ENCODE results near the gene ZNF331. TPM values are rescaled to one million over a fixed set of nuclear protein-coding genes. Genes with fewer than 3 reads are reported as not detected.
A peak's percentile ranks its signal among the peaks of the same experiment; 100 is the strongest.
"Not testable (repeated sequence)": the region's sequence is repeated elsewhere in the genome, so short reads cannot be mapped to it uniquely, and the experiment has no call there.

ZNF331 gene
- total and polyA plus RNA-seq, 8 donors = 2.9 to 67.2 (median 12.6) TPM

- 56 to 74% (median 62%) methylated on average over 5 of the region's 5 CpGs for WGBS, 5 donors
- peaks cover 0 to 31% (median 0%) of the 10 kb centered on the region in 3 donors for H3K27me3 ChIP-seq
- no peaks in the 10 kb centered on the region for H3K9me3 ChIP-seq
- no peaks in the 10 kb centered on the region for H3K36me3 ChIP-seq
- H3K27ac ChIP-seq = no peak overlapping the region
- TF ChIP-seq, protein P1, sequence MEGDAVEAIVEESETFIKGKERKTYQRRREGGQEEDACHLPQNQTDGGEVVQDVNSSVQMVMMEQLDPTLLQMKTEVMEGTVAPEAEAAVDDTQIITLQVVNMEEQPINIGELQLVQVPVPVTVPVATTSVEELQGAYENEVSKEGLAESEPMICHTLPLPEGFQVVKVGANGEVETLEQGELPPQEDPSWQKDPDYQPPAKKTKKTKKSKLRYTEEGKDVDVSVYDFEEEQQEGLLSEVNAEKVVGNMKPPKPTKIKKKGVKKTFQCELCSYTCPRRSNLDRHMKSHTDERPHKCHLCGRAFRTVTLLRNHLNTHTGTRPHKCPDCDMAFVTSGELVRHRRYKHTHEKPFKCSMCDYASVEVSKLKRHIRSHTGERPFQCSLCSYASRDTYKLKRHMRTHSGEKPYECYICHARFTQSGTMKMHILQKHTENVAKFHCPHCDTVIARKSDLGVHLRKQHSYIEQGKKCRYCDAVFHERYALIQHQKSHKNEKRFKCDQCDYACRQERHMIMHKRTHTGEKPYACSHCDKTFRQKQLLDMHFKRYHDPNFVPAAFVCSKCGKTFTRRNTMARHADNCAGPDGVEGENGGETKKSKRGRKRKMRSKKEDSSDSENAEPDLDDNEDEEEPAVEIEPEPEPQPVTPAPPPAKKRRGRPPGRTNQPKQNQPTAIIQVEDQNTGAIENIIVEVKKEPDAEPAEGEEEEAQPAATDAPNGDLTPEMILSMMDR (IDR thresholded peaks at IDR 0.05) = no peak
- intact Hi-C loops (cut with DNase I; ENCODE audit: low total_unique reads) = loop anchor here (10.0 kb wide), 2 partner anchors 75 to 315 kb away; partner anchors contain the start of genes ZNF665 and ZNF761
- H3K4me3 ChIP-seq = no peak overlapping the region
- H3K4me1 ChIP-seq = no peaks in the 10 kb centered on the region
- DNase-seq = no peak
These were observed 28.1 kb upstream of the ZNF331 start for GRCh38 chr19:53509845-53510244.

GRCh38 chr19:53511357-53511756 is 26.6 kb upstream of the ZNF331 start:
- intact Hi-C loops (cut with DNase I; ENCODE audit: low total_unique reads) = loop anchor here (10.0 kb wide), 2 partner anchors 77 to 317 kb away; partner anchors contain the start of genes ZNF665 and ZNF761
- Histone ChIP-seq H3K27me3 (peaks cover 0 to 21% (median 0%) of the 10 kb centered on the region in 3 donors), H3K4me3 (no peak overlapping the region), H3K36me3 (no peaks in the 10 kb centered on the region), H3K4me1 (no peaks in the 10 kb centered on the region), H3K27ac (no peak overlapping the region), H3K9me3 (no peaks in the 10 kb centered on the region)
- DNase-seq = no peak
- WGBS, 5 donors = 88 to 95% (median 91%) methylated on average over 2 of the region's 2 CpGs
- no peak for TF ChIP-seq EP300 (IDR thresholded peaks at IDR 0.05)
- TF ChIP-seq POLR2A (IDR thresholded peaks at IDR 0.05) = no peak
- TF ChIP-seq, protein P1 (IDR thresholded peaks at IDR 0.05) = no peak
- no peak for TF ChIP-seq POLR2AphosphoS5 (IDR thresholded peaks at IDR 0.05)

DNA sequence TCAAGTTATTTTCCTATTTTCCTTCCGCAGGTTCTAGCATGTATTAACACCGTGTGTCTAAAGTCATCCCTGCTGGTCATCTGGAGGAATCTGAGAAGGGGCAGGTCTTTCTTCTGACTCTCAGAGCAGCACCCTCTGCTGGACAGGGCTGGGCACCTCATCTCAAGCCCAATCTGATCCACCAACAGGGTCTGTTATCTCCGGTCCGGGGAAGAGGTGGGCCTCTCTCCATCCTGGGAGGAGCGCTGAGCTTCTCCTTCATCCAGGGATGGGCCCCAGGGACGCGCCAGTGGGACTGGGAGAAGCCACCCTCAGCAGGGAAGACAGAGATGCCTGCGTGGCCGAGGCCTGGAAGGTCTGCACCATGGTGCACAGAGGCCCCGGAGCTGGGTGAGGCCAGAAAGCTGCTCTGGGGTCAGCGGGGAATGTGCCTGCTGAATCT is 26.0 kb upstream of the ZNF331 start:
- H3K4me3 ChIP-seq = no peak overlapping the region
- H3K27me3 ChIP-seq = peaks cover 0 to 16% (median 0%) of the 10 kb centered on the region in 3 donors
- no peaks in the 10 kb centered on the region for H3K36me3 ChIP-seq
- 31 to 36% (median 32%) methylated on average over 5 to 11 of the region's 11 CpGs for WGBS, 5 donors
- TF ChIP-seq, protein P1 (IDR thresholded peaks at IDR 0.05) = peak in 5 of 7 experiments; percentile 55 to 68 (median 60)
- TF ChIP-seq EP300 (IDR thresholded peaks at IDR 0.05) = no peak
- no peak overlapping the region for H3K27ac ChIP-seq
- intact Hi-C loops (cut with DNase I; ENCODE audit: low total_unique reads) = loop anchor here (10.0 kb wide), 2 partner anchors 77 to 317 kb away; partner anchors contain the start of genes ZNF665 and ZNF761
- no peaks in the 10 kb centered on the region for H3K9me3 ChIP-seq
- peak; percentile 64 to 85 for DNase-seq
- H3K4me1 ChIP-seq = no peaks in the 10 kb centered on the region

- not testable (repeated sequence) for H3K36me3 ChIP-seq, H3K27me3 ChIP-seq, H3K4me3 ChIP-seq, DNase-seq, H3K4me1 ChIP-seq, H3K27ac ChIP-seq
- 79 to 96% (median 91%) methylated on average over 3 of the region's 3 CpGs for WGBS, 5 donors
- peaks cover 0 to 18% (median 6%) of the 10 kb centered on the region in 4 donors for H3K9me3 ChIP-seq
- intact Hi-C loops (cut with DNase I; ENCODE audit: low total_unique reads) = loop anchor here (10.0 kb wide), 2 partner anchors 80 to 320 kb away; partner anchors contain the start of genes ZNF665 and ZNF761
These were observed 22.9 kb upstream of the ZNF331 start for GRCh38 chr19:53515047-53515446.

DNA sequence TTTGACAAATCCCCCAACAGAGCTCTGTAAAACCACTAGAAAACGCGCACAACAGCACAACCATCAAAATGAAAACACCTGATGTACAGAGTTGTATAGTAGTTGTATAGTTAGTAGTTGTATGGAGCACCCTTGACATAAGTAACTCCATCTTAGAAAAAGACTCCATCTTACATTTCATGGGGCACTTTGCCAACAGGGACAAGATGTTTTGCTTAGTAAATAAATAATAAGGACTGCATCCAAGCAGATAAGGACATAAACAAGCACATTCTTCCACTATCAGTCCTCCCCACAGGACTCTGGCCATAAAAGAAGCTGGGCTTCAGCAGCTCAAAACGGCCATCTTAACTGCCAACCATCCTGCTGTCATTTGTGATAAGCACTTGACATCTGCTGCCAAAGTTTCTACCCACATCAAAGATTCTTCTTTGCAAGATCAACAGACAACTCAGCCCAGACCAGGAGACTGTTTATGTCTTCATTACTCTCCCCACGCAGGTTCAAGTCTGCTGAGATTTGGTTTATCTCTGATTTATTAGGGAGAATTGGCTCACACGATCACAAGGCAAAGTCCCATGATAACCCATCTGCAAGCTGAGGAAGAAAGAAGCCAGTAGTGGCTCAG is 20.7 kb upstream of the ZNF331 start:
- Histone ChIP-seq H3K36me3 (no peaks in the 10 kb centered on the region), H3K9me3 (peaks cover 0 to 22% (median 7%) of the 10 kb centered on the region in 4 donors), H3K27ac (no peak overlapping the region), H3K4me3 (no peak overlapping the region), H3K27me3 (no peaks in the 10 kb centered on the region), H3K4me1 (peaks cover 8 to 18% (median 17%) of the 10 kb centered on the region in 4 donors)
- TF ChIP-seq POLR2A (IDR thresholded peaks at IDR 0.05) = no peak
- TF ChIP-seq, protein P1 (IDR thresholded peaks at IDR 0.05) = no peak
- no peak for TF ChIP-seq POLR2AphosphoS5 (IDR thresholded peaks at IDR 0.05)
- TF ChIP-seq EP300 (IDR thresholded peaks at IDR 0.05) = no peak
- no peak for DNase-seq
- intact Hi-C loops (cut with DNase I; ENCODE audit: low total_unique reads) = loop anchor here (10.0 kb wide), 2 partner anchors 82 to 322 kb away; partner anchors contain the start of genes ZNF665 and ZNF761
- 59 to 70% (median 63%) methylated on average over 5 of the region's 5 CpGs for WGBS, 5 donors

Measured in stomach (tissue), 9 donors.